ENCODE measurements around the gene ITGB5.
"Not testable (repeated sequence)": the region's sequence is repeated elsewhere in the genome, so short reads cannot be mapped to it uniquely, and the experiment has no call there.

ITGB5 gene

GRCh38 chr3:124797426-124797945 lies 89.7 kb downstream of the ITGB5 start:
- no peak for DNase-seq (ENCODE audit: low read depth)
- no peak overlapping the region for H3K4me3 ChIP-seq (ENCODE audit: low read depth, low read length)
- TF ChIP-seq CTCF (conservative IDR thresholded peaks at IDR 0.05; ENCODE audit: low read depth, low read length) = no peak

- no peak for TF ChIP-seq CTCF (conservative IDR thresholded peaks at IDR 0.05; ENCODE audit: low read depth, low read length)
- H3K4me3 ChIP-seq (ENCODE audit: low read depth, low read length) = no peak overlapping the region
Measured at GRCh38 chr3:124796477-124796876, 90.7 kb downstream of the ITGB5 start.

DNA sequence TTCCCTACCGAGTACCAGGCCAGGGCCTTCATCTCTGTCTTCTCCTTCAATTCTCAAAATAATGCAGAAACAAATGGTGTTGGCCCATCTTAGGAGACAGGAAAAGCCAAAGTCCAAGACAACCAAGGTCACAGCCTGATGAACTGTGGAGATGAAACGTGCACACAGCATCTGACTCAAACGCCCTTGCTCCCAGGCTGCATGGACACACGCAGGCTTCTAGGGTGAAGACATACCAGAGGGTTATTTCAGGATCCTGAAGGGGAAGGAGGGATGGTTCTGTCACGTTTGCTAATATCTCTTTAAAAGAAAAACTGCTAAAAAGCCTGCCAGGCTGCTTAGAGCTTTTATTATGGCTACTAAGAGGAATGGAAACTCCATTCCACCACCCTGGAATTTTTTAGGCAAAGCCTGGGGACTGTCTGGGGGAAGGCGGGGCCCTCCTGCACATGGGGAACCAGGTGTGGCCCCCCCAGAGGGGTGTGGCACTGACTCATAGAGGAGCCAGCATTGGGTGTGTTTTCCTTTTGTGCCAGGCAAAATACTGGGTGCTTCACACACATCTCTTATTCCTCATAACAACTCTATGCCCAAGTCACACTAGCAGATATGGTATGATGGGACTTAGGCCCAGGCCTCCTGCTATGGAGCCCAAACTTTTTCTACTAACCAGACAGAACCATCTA lies 94.0 kb downstream of the ITGB5 start:
- DNase-seq (ENCODE audit: low read depth) = no peak
- H3K4me3 ChIP-seq (ENCODE audit: low read depth, low read length) = no peak overlapping the region
- TF ChIP-seq CTCF (conservative IDR thresholded peaks at IDR 0.05; ENCODE audit: low read depth, low read length) = no peak

More at GRCh38 chr3:124796477-124796876, 90.7 kb downstream of the ITGB5 start:
- no peak for DNase-seq (ENCODE audit: low read depth)

DNA sequence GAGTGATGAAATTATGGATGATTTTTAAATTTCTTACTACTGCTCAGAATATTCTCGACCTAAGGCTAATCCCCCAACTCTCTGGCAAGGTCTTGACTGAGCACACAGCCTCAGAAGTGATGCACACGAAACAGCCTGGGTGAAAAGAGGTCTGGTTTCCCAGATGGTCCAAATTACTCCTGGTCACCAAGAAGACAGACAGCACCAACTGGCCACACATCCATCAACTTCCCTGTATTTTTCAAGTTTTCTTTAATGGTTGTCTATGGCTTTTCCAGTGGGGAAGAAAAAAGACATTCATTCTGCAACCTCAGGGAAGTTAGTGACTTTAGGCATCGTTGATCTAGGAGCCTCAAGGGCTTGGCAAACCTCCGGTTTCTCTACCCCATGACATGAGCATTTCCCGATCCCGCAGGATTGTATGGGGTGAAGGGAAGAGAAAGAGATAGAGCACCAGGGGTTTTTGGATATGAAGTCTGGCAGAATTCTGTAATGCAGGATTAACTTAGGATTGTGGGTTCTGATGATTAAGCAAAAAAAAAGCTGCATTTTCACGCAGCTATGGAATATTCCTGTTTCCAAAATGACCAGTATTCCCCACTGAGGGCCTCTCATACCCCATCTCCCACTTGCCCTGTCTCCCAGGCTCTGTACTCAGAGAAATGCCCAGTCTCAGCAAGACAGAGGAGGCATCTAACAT lies 94.7 kb downstream of the ITGB5 start:
- DNase-seq (ENCODE audit: low read depth) = no peak
- no peak for TF ChIP-seq CTCF (conservative IDR thresholded peaks at IDR 0.05; ENCODE audit: low read depth, low read length)
- no peak overlapping the region for H3K4me3 ChIP-seq (ENCODE audit: low read depth, low read length)

DNA sequence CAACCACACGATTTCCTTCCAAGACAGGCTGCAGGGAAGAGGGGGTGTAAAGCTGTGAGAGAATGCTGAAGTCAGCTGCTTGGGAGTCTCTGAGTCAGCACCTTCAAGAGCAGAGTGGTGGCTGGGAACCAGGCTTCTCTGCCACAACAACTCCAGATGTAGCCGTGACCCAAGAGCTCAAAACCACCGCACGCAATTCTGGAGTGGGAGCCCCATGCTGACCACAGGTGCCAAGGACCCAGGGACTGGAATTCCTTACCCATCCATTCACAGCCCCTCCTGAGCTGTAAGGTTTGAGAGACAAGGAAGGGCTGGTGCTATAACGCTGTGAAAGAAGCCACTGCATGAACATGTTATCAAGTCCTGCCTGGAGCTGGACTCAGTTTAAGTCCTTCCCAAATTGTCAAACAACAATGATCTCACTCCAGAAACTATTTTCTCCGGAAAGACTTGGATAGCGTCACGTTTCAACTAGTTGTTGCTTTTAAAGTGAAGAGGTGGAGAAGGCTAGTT lies 95.5 kb downstream of the ITGB5 start:
- peak; percentile 96 for DNase-seq (ENCODE audit: low read depth)
- no peak for TF ChIP-seq CTCF (conservative IDR thresholded peaks at IDR 0.05; ENCODE audit: low read depth, low read length)
- H3K4me3 ChIP-seq (ENCODE audit: low read depth, low read length) = no peak overlapping the region

- no peak for TF ChIP-seq CTCF (conservative IDR thresholded peaks at IDR 0.05; ENCODE audit: low read depth, low read length)
Measured at GRCh38 chr3:124791142-124791541, 96.0 kb downstream of the ITGB5 start.

DNA sequence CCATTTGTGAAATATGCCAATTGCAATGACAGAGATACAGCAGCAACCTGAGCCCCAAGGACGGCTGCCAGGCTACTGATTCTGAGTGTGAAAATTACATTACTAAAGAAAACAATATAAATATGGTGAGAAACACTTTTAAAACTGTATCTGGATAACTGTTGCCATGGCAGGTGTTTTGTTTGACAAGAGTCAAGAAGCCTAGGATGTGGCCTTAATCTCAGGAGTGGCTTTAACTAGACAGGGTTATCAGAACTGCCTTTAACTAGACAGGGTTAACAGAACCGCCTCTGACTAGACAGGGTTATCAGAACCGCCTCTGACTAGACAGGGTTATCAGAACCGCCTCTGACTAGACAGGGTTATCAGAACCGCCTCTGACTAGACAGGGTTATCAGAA lies 98.1 kb downstream of the ITGB5 start:
- DNase-seq (ENCODE audit: low read depth) = not testable (repeated sequence)

More at GRCh38 chr3:124791142-124791541, 96.0 kb downstream of the ITGB5 start:
- no peak overlapping the region for H3K4me3 ChIP-seq (ENCODE audit: low read depth, low read length)
- DNase-seq (ENCODE audit: low read depth) = no peak

More for the DNA sequence above, 98.1 kb downstream of the ITGB5 start:
- H3K4me3 ChIP-seq (ENCODE audit: low read depth, low read length) = not testable (repeated sequence)

Data from choroid plexus epithelial cell (primary cell).